ENCODE data around the gene DNAAF8.

Gene DNAAF8

DNA sequence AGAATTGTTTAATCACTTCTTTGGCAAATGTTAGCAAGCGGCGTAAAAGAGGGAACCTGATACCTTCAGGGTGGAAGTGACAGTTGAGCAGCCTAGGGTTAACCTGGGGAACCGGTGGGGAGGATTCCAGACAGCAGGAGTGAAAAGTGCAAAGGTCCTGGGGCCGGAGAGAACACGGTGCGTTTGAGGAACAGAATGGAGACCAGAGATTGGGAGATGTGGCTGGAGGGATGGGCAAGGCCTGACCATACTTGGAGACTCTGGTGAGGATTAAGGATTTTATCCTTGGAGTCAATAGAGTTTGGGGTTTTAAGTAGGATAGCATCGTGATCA is 34.9 kb downstream of the DNAAF8 start:
- no peak for DNase-seq (ENCODE audit: low read depth)
- H3K4me3 ChIP-seq (ENCODE audit: low read depth, low read length) = peak overlapping the region; percentile 57
- TF ChIP-seq, protein P1, sequence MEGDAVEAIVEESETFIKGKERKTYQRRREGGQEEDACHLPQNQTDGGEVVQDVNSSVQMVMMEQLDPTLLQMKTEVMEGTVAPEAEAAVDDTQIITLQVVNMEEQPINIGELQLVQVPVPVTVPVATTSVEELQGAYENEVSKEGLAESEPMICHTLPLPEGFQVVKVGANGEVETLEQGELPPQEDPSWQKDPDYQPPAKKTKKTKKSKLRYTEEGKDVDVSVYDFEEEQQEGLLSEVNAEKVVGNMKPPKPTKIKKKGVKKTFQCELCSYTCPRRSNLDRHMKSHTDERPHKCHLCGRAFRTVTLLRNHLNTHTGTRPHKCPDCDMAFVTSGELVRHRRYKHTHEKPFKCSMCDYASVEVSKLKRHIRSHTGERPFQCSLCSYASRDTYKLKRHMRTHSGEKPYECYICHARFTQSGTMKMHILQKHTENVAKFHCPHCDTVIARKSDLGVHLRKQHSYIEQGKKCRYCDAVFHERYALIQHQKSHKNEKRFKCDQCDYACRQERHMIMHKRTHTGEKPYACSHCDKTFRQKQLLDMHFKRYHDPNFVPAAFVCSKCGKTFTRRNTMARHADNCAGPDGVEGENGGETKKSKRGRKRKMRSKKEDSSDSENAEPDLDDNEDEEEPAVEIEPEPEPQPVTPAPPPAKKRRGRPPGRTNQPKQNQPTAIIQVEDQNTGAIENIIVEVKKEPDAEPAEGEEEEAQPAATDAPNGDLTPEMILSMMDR (IDR thresholded peaks at IDR 0.05; ENCODE audit: control insufficient read depth, extremely low read depth, insufficient read depth) = no peak

DNA sequence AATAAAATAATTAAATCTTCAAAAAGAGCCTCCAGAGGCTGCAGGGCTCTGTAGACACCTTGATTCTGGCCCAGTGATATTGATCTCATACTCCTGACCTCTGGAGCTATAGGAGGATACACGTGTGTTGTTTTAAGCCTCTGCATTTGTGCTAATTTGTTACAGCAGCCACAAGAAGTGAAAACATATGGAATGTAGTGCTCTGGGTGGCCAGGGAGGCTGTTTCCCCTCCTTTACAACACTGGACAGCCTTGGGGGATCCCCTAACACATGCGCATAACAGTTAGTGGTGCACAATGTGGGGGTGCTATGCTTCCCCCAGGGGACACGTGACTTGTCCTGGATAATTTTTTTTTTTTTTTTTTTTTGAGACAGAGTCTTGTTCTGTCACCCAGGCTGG is 37.3 kb downstream of the DNAAF8 start:
- DNase-seq (ENCODE audit: low read depth) = no peak
- no peak overlapping the region for H3K4me3 ChIP-seq (ENCODE audit: low read depth, low read length)
- TF ChIP-seq, protein P1 (IDR thresholded peaks at IDR 0.05; ENCODE audit: control insufficient read depth, extremely low read depth, insufficient read depth) = no peak

DNA sequence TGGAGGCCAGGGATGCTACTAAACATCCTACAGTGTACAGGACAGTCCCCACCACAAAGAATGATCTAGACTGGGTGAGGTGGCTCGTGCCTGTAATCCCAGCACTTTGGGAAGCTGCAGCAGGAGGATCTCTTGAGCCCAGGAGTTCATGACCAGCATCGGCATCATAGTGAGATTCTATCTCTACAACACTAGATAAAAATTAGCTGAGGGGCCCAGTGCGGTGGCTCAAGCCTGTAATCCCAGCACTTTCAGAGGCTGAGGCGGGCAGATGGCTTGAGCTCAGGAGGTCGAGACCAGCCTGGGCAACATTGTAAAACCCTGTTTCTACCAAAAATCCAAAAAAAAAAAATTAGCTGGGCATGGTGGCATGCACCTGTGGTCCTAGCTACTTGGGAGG is 38.0 kb downstream of the DNAAF8 start:
- H3K4me3 ChIP-seq (ENCODE audit: low read depth, low read length) = no peak overlapping the region
- TF ChIP-seq, protein P1 (IDR thresholded peaks at IDR 0.05; ENCODE audit: control insufficient read depth, extremely low read depth, insufficient read depth) = no peak
- DNase-seq (ENCODE audit: low read depth) = no peak

DNA sequence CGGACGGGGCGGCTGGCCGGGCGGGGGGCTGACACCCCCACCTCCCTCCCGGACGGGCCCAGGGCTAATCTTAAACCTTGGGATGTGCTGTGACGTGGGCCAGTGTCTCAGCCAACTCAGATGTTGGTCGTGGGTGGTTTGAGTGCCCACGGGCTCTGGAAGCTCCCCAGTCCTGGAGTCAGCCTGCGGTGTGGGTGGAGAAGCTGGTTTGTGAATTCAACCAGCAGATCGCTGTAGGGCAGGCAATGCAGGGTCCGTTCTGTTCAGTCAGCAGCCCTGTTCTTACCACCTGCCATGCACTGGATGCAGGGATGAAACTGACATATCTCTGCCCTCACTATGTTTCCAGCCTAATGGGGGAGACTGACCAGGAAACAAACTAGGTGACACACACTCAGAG is 40.7 kb downstream of the DNAAF8 start:
- no peak for DNase-seq (ENCODE audit: low read depth)
- TF ChIP-seq, protein P1 (IDR thresholded peaks at IDR 0.05; ENCODE audit: control insufficient read depth, extremely low read depth, insufficient read depth) = no peak
- H3K4me3 ChIP-seq (ENCODE audit: low read depth, low read length) = no peak overlapping the region

DNA sequence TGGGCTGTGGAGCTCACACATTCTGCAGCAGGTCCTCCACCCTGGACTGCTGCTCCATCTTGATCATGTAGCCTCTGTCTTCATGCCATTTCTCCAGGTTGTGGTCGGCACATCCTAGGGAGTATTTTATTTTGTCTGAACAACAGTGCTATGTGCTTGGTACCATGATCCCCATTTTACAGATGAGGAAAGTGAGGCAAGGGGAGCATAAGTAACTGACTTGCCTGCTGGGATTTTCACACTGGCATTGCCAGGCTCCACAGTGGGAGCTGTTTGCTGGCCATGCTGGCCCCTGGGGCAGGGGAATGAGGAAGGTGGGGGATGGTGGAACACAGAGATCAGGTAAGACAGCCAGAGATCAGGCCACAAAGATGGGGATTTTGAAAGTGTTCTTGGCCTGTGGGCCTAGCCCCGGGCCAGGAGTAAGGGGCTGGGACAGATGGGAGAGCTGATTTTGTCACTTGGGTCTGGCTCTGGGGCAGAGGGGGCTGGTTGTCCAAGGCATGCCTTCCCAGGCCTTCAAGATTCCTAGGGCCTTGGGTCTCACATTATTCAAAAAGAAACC is 41.9 kb downstream of the DNAAF8 start:
- no peak for DNase-seq (ENCODE audit: low read depth)
- TF ChIP-seq, protein P1 (IDR thresholded peaks at IDR 0.05; ENCODE audit: control insufficient read depth, extremely low read depth, insufficient read depth) = no peak
- no peak overlapping the region for H3K4me3 ChIP-seq (ENCODE audit: low read depth, low read length)

DNA sequence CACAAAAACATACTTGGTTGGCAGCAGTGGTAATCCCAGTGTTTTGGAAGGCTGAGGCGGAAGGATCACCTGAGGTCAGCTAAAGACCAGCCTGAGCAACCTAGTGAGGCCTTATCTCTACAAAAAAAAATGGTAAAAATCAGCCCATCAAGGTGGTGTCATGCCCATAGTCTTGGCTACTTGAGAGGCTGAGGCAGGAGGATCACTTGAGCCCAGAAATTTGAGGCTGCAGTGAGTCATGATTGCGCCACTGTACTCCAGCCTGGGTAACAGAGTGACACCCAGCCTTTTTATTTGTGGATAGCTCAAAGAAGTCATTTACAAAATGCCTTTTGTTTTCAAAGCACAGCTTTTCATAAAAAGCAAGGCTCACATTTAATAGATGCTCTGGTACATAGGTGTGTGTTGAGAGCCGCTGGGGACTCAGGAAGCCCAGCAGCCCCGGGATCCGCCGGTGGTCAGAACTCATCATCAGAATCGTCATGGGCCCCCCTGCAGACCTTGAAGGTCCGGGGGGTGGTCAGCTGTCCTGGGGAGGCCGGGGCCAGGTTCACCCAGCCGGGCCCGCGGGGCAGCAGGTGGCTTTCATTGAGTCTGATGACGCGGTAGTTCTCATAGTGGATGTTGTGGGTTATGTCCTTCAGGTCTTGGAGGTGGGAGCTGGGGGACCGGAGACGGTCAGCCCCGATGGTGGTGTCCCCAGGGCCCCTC is 43.2 kb downstream of the DNAAF8 start:
- no peak for DNase-seq (ENCODE audit: low read depth)
- TF ChIP-seq, protein P1 (IDR thresholded peaks at IDR 0.05; ENCODE audit: control insufficient read depth, extremely low read depth, insufficient read depth) = no peak
- no peak overlapping the region for H3K4me3 ChIP-seq (ENCODE audit: low read depth, low read length)

DNA sequence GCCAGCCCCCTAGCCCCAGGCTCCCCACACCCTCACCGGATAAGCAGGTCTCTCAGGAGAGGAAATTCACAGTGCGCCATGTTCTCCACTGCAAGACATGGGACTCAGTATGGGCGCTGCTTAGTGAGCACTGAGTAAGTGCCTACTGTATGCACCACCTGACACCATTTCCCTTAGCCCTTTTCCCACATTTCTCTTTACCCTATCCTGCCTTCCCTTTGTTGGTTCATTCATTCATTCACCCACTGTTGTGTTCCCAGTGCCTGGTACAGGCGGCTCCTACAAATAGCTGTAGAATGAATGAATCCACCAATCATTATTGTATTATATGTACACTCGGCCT is 43.7 kb downstream of the DNAAF8 start:
- TF ChIP-seq, protein P1 (IDR thresholded peaks at IDR 0.05; ENCODE audit: control insufficient read depth, extremely low read depth, insufficient read depth) = no peak
- no peak for DNase-seq (ENCODE audit: low read depth)
- no peak overlapping the region for H3K4me3 ChIP-seq (ENCODE audit: low read depth, low read length)
